ENCODE data around the gene CCND1.

GRCh38 chr11:69702239-69702691 lies 61.3 kb downstream of the CCND1 start:
- TF ChIP-seq FOXM1 (IDR thresholded peaks at IDR 0.05; ENCODE audit: borderline replicate concordance, low read depth) (no peak), CEBPB (IDR thresholded peaks at IDR 0.05) (no peak), TAF1 (IDR thresholded peaks at IDR 0.05; ENCODE audit: low read depth) (no peak), EGR1 (IDR thresholded peaks at IDR 0.05) (no peak), YY1 (IDR thresholded peaks at IDR 0.05; ENCODE audit: low read depth) (no peak), TCF12 (IDR thresholded peaks at IDR 0.05; ENCODE audit: low read depth) (no peak), USF1 (IDR thresholded peaks at IDR 0.05) (no peak), MAX (IDR thresholded peaks at IDR 0.05) (no peak), EP300 (IDR thresholded peaks at IDR 0.05; ENCODE audit: borderline replicate concordance) (no peak), CREB1 (IDR thresholded peaks at IDR 0.05; ENCODE audit: low read depth) (no peak), TEAD4 (IDR thresholded peaks at IDR 0.05) (no peak)
- TF ChIP-seq, protein P1, sequence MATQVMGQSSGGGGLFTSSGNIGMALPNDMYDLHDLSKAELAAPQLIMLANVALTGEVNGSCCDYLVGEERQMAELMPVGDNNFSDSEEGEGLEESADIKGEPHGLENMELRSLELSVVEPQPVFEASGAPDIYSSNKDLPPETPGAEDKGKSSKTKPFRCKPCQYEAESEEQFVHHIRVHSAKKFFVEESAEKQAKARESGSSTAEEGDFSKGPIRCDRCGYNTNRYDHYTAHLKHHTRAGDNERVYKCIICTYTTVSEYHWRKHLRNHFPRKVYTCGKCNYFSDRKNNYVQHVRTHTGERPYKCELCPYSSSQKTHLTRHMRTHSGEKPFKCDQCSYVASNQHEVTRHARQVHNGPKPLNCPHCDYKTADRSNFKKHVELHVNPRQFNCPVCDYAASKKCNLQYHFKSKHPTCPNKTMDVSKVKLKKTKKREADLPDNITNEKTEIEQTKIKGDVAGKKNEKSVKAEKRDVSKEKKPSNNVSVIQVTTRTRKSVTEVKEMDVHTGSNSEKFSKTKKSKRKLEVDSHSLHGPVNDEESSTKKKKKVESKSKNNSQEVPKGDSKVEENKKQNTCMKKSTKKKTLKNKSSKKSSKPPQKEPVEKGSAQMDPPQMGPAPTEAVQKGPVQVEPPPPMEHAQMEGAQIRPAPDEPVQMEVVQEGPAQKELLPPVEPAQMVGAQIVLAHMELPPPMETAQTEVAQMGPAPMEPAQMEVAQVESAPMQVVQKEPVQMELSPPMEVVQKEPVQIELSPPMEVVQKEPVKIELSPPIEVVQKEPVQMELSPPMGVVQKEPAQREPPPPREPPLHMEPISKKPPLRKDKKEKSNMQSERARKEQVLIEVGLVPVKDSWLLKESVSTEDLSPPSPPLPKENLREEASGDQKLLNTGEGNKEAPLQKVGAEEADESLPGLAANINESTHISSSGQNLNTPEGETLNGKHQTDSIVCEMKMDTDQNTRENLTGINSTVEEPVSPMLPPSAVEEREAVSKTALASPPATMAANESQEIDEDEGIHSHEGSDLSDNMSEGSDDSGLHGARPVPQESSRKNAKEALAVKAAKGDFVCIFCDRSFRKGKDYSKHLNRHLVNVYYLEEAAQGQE (IDR thresholded peaks at IDR 0.05; ENCODE audit: low read depth): no peak

Measured in Ishikawa (cell line).